ENCODE results near the gene PNP. TPM values are rescaled to one million over a fixed set of nuclear protein-coding genes. Genes with fewer than 3 reads are reported as not detected.

PNP gene
- total RNA-seq, 1 experiment from 2014 or later, result 87.5 TPM

- Histone ChIP-seq H2BK20ac (ENCODE audit: low read depth, low read length, poor library complexity, severe bottlenecking) (no peak overlapping the region), H3K9me3 (ENCODE audit: control insufficient read depth, low read depth, low read length) (no peaks in the 10 kb centered on the region), H2AK5ac (ENCODE audit: insufficient read length, low read length) (no peak overlapping the region), H2AFZ (ENCODE audit: low read length) (no peak overlapping the region), H3K14ac (ENCODE audit: insufficient read depth, low read length) (peak overlapping the region; percentile 92; the same call in 1 of the 2 replicates), H4K8ac (replicated peaks; ENCODE audit: insufficient read length, low read depth, low read length) (peak overlapping the region; percentile 5), H3K27me3 (ENCODE audit: insufficient read depth, low read length) (no peaks in the 10 kb centered on the region; the same call in 1 of the 2 replicates), H4K5ac (ENCODE audit: insufficient read length, low read depth, low read length) (peak overlapping the region; percentile 23), H2BK12ac (ENCODE audit: insufficient read length, low read depth, low read length) (no peak overlapping the region), H3K18ac (ENCODE audit: insufficient read length, low read depth, low read length) (peak overlapping the region; percentile 18), H3K79me1 (ENCODE audit: insufficient read depth, low read depth, low read length, poor library complexity, severe bottlenecking) (peaks cover 9% of the 10 kb centered on the region), H3K23me2 (ENCODE audit: insufficient read length, low read depth, low read length, poor library complexity, severe bottlenecking) (peaks cover 15% of the 10 kb centered on the region), H2BK5ac (ENCODE audit: insufficient read length, low read length) (no peak overlapping the region), H3K9ac (ENCODE audit: extremely low read depth, insufficient read length, low read length) (peak overlapping the region; percentile 87), H3K4me2 (ENCODE audit: insufficient read depth, insufficient read length, low read length) (peak overlapping the region; percentile 96), H4K20me1 (ENCODE audit: control insufficient read depth, insufficient read depth, insufficient read length) (peaks cover 2% of the 10 kb centered on the region), H3T11ph (ENCODE audit: low read length) (no peak overlapping the region), H4K91ac (ENCODE audit: insufficient read length, low read depth, low read length) (no peak overlapping the region), H3K27ac (ENCODE audit: insufficient read length, low read depth, low read length) (no peak overlapping the region), H3K23ac (ENCODE audit: insufficient read length, low read depth, low read length) (no peak overlapping the region), H2BK120ac (ENCODE audit: low read depth, low read length, poor library complexity, severe bottlenecking) (peak overlapping the region; percentile 16), H3K56ac (ENCODE audit: insufficient read length, low read depth, low read length) (no peak overlapping the region), H3K4me1 (ENCODE audit: insufficient read depth, low read length) (no peaks in the 10 kb centered on the region), H3K79me2 (ENCODE audit: insufficient read depth, low read length) (peaks cover 11% of the 10 kb centered on the region; the same call in 1 of the 2 replicates), H2BK15ac (ENCODE audit: low read depth, low read length) (no peak overlapping the region), H3K4ac (ENCODE audit: low read depth, low read length) (no peak overlapping the region)
- TF ChIP-seq, protein P1, sequence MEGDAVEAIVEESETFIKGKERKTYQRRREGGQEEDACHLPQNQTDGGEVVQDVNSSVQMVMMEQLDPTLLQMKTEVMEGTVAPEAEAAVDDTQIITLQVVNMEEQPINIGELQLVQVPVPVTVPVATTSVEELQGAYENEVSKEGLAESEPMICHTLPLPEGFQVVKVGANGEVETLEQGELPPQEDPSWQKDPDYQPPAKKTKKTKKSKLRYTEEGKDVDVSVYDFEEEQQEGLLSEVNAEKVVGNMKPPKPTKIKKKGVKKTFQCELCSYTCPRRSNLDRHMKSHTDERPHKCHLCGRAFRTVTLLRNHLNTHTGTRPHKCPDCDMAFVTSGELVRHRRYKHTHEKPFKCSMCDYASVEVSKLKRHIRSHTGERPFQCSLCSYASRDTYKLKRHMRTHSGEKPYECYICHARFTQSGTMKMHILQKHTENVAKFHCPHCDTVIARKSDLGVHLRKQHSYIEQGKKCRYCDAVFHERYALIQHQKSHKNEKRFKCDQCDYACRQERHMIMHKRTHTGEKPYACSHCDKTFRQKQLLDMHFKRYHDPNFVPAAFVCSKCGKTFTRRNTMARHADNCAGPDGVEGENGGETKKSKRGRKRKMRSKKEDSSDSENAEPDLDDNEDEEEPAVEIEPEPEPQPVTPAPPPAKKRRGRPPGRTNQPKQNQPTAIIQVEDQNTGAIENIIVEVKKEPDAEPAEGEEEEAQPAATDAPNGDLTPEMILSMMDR (conservative IDR thresholded peaks at IDR 0.05), result no peak
- H3K36me3 Mint-ChIP-seq (ENCODE audit: insufficient read depth in 1 of 3, low read depth in 3 of 3), result peaks cover 28 to 46% (median 36%) of the 10 kb centered on the region in 3 experiments; a peak in 6 of 7 replicates
- H3K9me3 Mint-ChIP-seq, result no peaks in the 10 kb centered on the region
- H3K27ac Mint-ChIP-seq, result peak overlapping the region; percentile 64 to 97 (median 94)
- peak overlapping the region; percentile 97 for H3K4me3 Mint-ChIP-seq
- no peaks in the 10 kb centered on the region; the same call in 1 of the 2 replicates for H3K27me3 Mint-ChIP-seq (ENCODE audit: low read depth)
- whole genome bisulfite sequencing (ENCODE audit: extremely low coverage, insufficient read length, low lambda C conversion rate), result no CpG with 5 or more reads among the region's 12 CpGs
- DNase-seq, result peak; percentile 37
- peaks cover 20 to 21% of the 10 kb centered on the region in 2 experiments for H3K4me1 Mint-ChIP-seq
Observed at GRCh38 chr14:20469890-20470602, 840 bp downstream of the PNP start.

Measured in H9 (cell line).